Right lobe of liver (tissue), 6 donors: ENCODE measurements around the gene RSPH6A. TPM values are rescaled to one million over a fixed set of nuclear protein-coding genes. Genes with fewer than 3 reads are reported as not detected.

Experiments
- ATAC-seq, 4 donors: fragments of 200-7000 bp; cut with Tn5 transposase; one replicate each; pipeline ENCODE4 v1.9.1; 2020; ENCODE audit warnings: mild to moderate bottlenecking in 4 of 4, moderate library complexity in 4 of 4
- DNase-seq, 3 donors: peaks; one replicate each; pipeline ENCODE4 v3.0.0-alpha.2; 2020
- H3K27ac ChIP-seq, 3 donors: fragments of 200-600 bp; one replicate each; pipeline ENCODE4 v1.8.0; 2022
- H3K27me3 ChIP-seq, 2 donors: fragments of 200-600 bp; one replicate each; pipeline ENCODE4 v1.8.0; 2022
- H3K36me3 ChIP-seq, 4 donors: fragments of 200-600 bp; sonication (generic) in 1 of 4; one replicate each; pipeline versions ENCODE4 v1.5.1 to v1.8.0; 2017 to 2022; ENCODE audit warnings: control low read depth in 1 of 4
- H3K4me1 ChIP-seq, 4 donors: fragments of 200-600 bp; sonication (generic) in 1 of 4; one replicate each; pipeline versions ENCODE4 v1.5.1 to v1.8.0; 2017 to 2022; ENCODE audit warnings: control low read depth in 1 of 4
- H3K4me3 ChIP-seq, 3 donors: fragments of 200-600 bp; one replicate each; pipeline ENCODE4 v1.8.0; 2022
- H3K9me3 ChIP-seq, 4 donors: fragments of 200-600 bp; sonication (generic) in 1 of 4; one replicate each; pipeline versions ENCODE4 v1.5.1 to v1.8.0; 2017 to 2022; ENCODE audit warnings: control low read depth in 1 of 4
- CTCF ChIP-seq, 4 donors: fragments of 200-600 bp in 3 of 4; fragments of 450-650 bp in 1 of 4; IDR thresholded peaks; one replicate each; pipeline versions ENCODE4 v1.5.1 to v1.8.0; 2016 to 2022; ENCODE audit warnings: antibody characterized with exemption in 4 of 4, mild to moderate bottlenecking in 2 of 4
- POLR2A ChIP-seq: fragments of 450-650 bp; IDR thresholded peaks from one replicate; pipeline ENCODE4 v1.6.1; 2017; ENCODE audit warnings: antibody characterized with exemption, mild to moderate bottlenecking
- WGBS: methylation state at CpG from one replicate; pipeline ENCODE4 v1.1.6; 2018; ENCODE audit warnings: low coverage, low lambda C conversion rate; ENCODE audit not compliant: insufficient coverage; ENCODE audit errors: missing lambda C conversion rate; 5-methylcytosine and 5-hydroxymethylcytosine counted together
- intact Hi-C, 2 donors: fragments of 100-400 bp; cut with DNase I; formaldehyde crosslinking; loops; one replicate each; pipeline versions ENCODE4 v1.11.2 to v1.14.1; 2022
- total RNA-seq, 6 experiments: library from RNA; depleted of rRNA in 2 of 6; stranded (reverse); fragments of >200 nt in 2 of 6; fragmentation: NEBNext Ultra II Directional in 3 of 6; extraction: Animal tissue kit (Norgen Biotek cat#: 25700) in 3 of 6; gene quantifications; one replicate each; pipeline versions ENCODE4 v1.1.0 to v1.2.4, GENCODE V29; 2016 to 2023
- donor health status: DM: no; HTN: yes; CAD: no.
- donor health status: DM: no; HTN: no; CAD: no.
- donor health status: DM: no; HTN: no; CAD: no.
- donor health status: DM: no; HTN: yes; CAD: no.
- donor health status: DM: no; HTN: yes; CAD: no.

RSPH6A gene
- total RNA-seq, 6 experiments from 2014 or later, result not detected

- DNase-seq (no peak), ATAC-seq (no peak)
- Histone ChIP-seq H3K27ac (no peak overlapping the region), H3K4me1 (no peaks in the 10 kb centered on the region), H3K36me3 (no peaks in the 10 kb centered on the region), H3K9me3 (no peaks in the 10 kb centered on the region), H3K4me3 (no peak overlapping the region), H3K27me3 (no peaks in the 10 kb centered on the region)
- TF ChIP-seq CTCF (IDR thresholded peaks at IDR 0.05) (no peak), POLR2A (no peak)
- WGBS, result 86% methylated on average over 4 of the region's 5 CpGs
- intact Hi-C loops, result no loop called here
Observed at GRCh38 chr19:45747513-45747912, 67.6 kb downstream of the RSPH6A start.

- ATAC-seq, result no peak
- 57% methylated on average over 3 of the region's 5 CpGs for WGBS
Observed at GRCh38 chr19:45746866-45747265, 68.2 kb downstream of the RSPH6A start.

More at GRCh38 chr19:45746866-45747265, 68.2 kb downstream of the RSPH6A start:
- TF ChIP-seq CTCF (IDR thresholded peaks at IDR 0.05) (no peak), POLR2A (no peak)
- intact Hi-C loops, result no loop called here
- Histone ChIP-seq H3K36me3 (no peaks in the 10 kb centered on the region), H3K27me3 (no peaks in the 10 kb centered on the region), H3K4me1 (no peaks in the 10 kb centered on the region), H3K9me3 (no peaks in the 10 kb centered on the region), H3K4me3 (no peak overlapping the region), H3K27ac (no peak overlapping the region)
- no peak for DNase-seq

Other genes with a start within 250 kb of the RSPH6A start
- gene OPA3, start 230.5 kb downstream of the RSPH6A start, total RNA-seq, result 10 to 100 TPM in 2 of 6 experiments, 1 to 10 TPM in 4; 6.7 to 18.1 (median 8.1) TPM
- 1 to 10 TPM in 4 of 6 experiments, under 1 TPM in 2; 0.83 to 3.1 (median 1.3) TPM for gene GPR4, start 213.1 kb downstream of the RSPH6A start, total RNA-seq
- 10 to 100 TPM; 12.6 to 19.7 (median 13.8) TPM for gene EML2, start 175.9 kb downstream of the RSPH6A start, total RNA-seq
- gene GIPR, start 147.1 kb downstream of the RSPH6A start, total RNA-seq, result under 1 TPM in 4 of 6 experiments, not detected in 2; 0.07 to 0.23 (median 0.18) TPM
- gene SNRPD2, start 123.4 kb downstream of the RSPH6A start, total RNA-seq, result 10 to 100 TPM; 79.7 to 92.5 (median 88.2) TPM
- gene QPCTL, start 122.6 kb downstream of the RSPH6A start, total RNA-seq, result 1 to 10 TPM; 4.4 to 6.9 (median 5.9) TPM
- gene FBXO46, start 84.4 kb downstream of the RSPH6A start, total RNA-seq, result 10 to 100 TPM in 1 of 6 experiments, 1 to 10 TPM in 5; 5.6 to 12.4 (median 7.4) TPM
- under 1 TPM in 1 of 6 experiments, not detected in 5; 0.24 TPM for gene MEIOSIN, start 81.9 kb downstream of the RSPH6A start, total RNA-seq
- gene SIX5, start 46.1 kb downstream of the RSPH6A start, total RNA-seq, result 10 to 100 TPM in 3 of 6 experiments, 1 to 10 TPM in 3; 7.8 to 11.6 (median 9.5) TPM
- 10 to 100 TPM in 1 of 6 experiments, 1 to 10 TPM in 5; 4.3 to 14.9 (median 8.7) TPM for gene DMPK, start 32.8 kb downstream of the RSPH6A start, total RNA-seq
- gene DMWD, start 22.5 kb downstream of the RSPH6A start, total RNA-seq, result 10 to 100 TPM in 4 of 6 experiments, 1 to 10 TPM in 2; 8.3 to 14.3 (median 11.9) TPM
- 10 to 100 TPM; 31.1 to 50.1 (median 42.0) TPM for gene SYMPK, start 47.8 kb upstream of the RSPH6A start, total RNA-seq
- 10 to 100 TPM; 18.2 to 36.1 (median 25.3) TPM for gene FOXA3, start 49.0 kb upstream of the RSPH6A start, total RNA-seq
- gene IRF2BP1, start 70.8 kb upstream of the RSPH6A start, total RNA-seq, result 10 to 100 TPM; 12.8 to 21.5 (median 15.5) TPM
- gene MYPOP, start 87.3 kb upstream of the RSPH6A start, total RNA-seq, result 1 to 10 TPM; 2.5 to 5.2 (median 3.9) TPM
- not detected for gene NANOS2, start 99.5 kb upstream of the RSPH6A start, total RNA-seq
- 1 to 10 TPM in 2 of 6 experiments, under 1 TPM in 4; 0.66 to 2.5 (median 0.85) TPM for gene NOVA2, start 158.6 kb upstream of the RSPH6A start, total RNA-seq
- gene CCDC61, start 180.2 kb upstream of the RSPH6A start, total RNA-seq, result 1 to 10 TPM; 5.8 to 9.7 (median 8.1) TPM
- gene PGLYRP1, start 207.7 kb upstream of the RSPH6A start, total RNA-seq, result 1 to 10 TPM in 1 of 6 experiments, under 1 TPM in 1, not detected in 4; 0.86 to 1.1 TPM
- not detected for gene IGFL4, start 225.7 kb upstream of the RSPH6A start, total RNA-seq